Skeletal muscle tissue (tissue), 4 donors: ENCODE measurements around the gene IGF1R. TPM values are rescaled to one million over a fixed set of nuclear protein-coding genes. Genes with fewer than 3 reads are reported as not detected.

ENCODE experiments used
- H3K27ac ChIP-seq: one replicate; pipeline ENCODE4 v1.7.0; 2013; ENCODE audit warnings: mild to moderate bottlenecking, low read depth, low read length, inconsistent platforms
- H3K27me3 ChIP-seq, 3 donors: one replicate each; pipeline ENCODE4 v1.7.0; 2013; ENCODE audit warnings: low read length in 3 of 3; ENCODE audit not compliant: control insufficient read depth in 3 of 3, insufficient read depth in 3 of 3
- H3K36me3 ChIP-seq, 3 donors: one replicate each; pipeline ENCODE4 v1.7.0; 2013; ENCODE audit warnings: low read length in 3 of 3; ENCODE audit not compliant: control insufficient read depth in 3 of 3, insufficient read depth in 3 of 3
- H3K4me1 ChIP-seq, 3 donors: one replicate each; pipeline ENCODE4 v1.7.0; 2013; ENCODE audit warnings: low read length in 3 of 3, mild to moderate bottlenecking in 3 of 3; ENCODE audit not compliant: control insufficient read depth in 3 of 3, insufficient read depth in 3 of 3
- H3K4me3 ChIP-seq, 3 donors: one replicate each; pipeline ENCODE4 v1.7.0; 2013; ENCODE audit warnings: low read length in 3 of 3
- H3K9ac ChIP-seq, 3 donors: one replicate each; pipeline ENCODE4 v1.7.0; 2013; ENCODE audit warnings: low read length in 3 of 3, mild to moderate bottlenecking in 3 of 3, moderate library complexity in 2 of 3, low read depth in 1 of 3
- H3K9me3 ChIP-seq, 3 donors: one replicate each; pipeline ENCODE4 v1.7.0; 2013; ENCODE audit warnings: low read length in 3 of 3; ENCODE audit not compliant: control insufficient read depth in 3 of 3
- total RNA-seq: library from RNA; depleted of rRNA; stranded (reverse); fragments of >200 nt; gene quantifications from one replicate; pipeline ENCODE4 v1.2.3, GENCODE V29; 2014
- donor health status: Osteomylitis.

Gene IGF1R
- total RNA-seq, 1 donor from 2014 or later: 25.6 TPM

DNA sequence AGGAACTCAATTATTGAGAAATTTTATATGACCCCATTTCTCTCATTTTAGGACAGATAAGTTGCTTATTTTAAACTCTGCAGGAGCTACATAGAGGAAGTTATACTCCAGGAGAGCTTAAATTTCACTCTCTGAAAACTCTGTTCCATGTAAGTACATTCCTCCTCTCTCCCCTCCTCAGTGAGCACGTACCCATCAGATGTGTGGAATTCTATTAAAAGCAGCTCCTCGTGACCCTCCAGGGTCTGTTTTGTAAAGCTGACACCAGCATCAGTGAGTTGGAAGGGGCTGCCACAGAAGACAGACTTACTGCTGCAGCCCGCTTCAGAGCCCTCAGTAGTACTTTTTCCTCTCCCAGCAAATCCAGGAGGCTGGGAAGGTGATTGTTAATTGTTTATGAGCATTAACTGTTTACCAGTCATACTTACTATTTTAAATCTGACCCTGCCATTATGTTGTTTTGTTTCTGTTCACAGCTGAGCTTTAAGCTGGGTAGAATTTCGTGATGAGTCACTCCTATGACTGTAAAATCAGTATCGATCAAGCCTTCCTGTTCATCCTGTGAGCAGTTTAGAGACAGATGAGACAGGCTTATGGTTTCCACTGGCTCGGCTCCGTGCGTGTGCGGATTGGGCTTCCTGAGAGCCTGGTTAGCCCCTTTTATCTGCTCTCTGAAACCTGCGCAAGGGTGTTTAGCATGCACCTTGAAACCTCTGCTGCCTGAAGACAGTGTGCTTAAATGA lies 20.4 kb downstream of the IGF1R start:
- Histone ChIP-seq H3K36me3 (no peaks in the 10 kb centered on the region), H3K9ac (peak overlapping the region in 2 of 3 donors; percentile 40 to 41), H3K4me3 (peak overlapping the region in 1 of 3 donors; percentile 18), H3K27ac (peak overlapping the region; percentile 23), H3K9me3 (no peaks in the 10 kb centered on the region), H3K4me1 (peaks cover 14 to 37% (median 27%) of the 10 kb centered on the region in 3 donors), H3K27me3 (no peaks in the 10 kb centered on the region)

DNA sequence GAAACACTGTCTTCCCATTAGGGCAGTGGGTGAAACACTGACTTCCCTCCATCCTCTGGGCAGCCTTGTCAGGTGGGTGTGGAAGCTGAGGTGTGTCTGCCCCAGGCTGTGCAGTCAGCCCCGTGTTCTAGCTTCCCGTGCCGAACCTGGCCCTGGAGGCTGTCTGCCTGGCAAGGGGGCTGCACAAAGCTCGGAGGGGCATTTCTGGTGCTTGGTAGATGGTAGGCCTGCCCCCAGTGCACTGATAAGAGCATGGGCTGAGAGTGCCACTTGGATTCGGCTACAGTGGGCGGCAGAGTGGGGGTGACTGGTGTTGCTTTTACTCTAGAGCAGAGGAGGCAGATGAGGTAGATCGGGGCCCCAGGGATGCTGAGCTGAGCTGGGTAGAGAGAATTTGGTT lies 21.3 kb downstream of the IGF1R start:
- Histone ChIP-seq H3K9me3 (no peaks in the 10 kb centered on the region), H3K9ac (peak overlapping the region in 1 of 3 donors; percentile 40), H3K4me1 (peaks cover 14 to 37% (median 29%) of the 10 kb centered on the region in 3 donors), H3K4me3 (no peak overlapping the region), H3K27me3 (no peaks in the 10 kb centered on the region), H3K36me3 (no peaks in the 10 kb centered on the region), H3K27ac (peak overlapping the region; percentile 23)

DNA sequence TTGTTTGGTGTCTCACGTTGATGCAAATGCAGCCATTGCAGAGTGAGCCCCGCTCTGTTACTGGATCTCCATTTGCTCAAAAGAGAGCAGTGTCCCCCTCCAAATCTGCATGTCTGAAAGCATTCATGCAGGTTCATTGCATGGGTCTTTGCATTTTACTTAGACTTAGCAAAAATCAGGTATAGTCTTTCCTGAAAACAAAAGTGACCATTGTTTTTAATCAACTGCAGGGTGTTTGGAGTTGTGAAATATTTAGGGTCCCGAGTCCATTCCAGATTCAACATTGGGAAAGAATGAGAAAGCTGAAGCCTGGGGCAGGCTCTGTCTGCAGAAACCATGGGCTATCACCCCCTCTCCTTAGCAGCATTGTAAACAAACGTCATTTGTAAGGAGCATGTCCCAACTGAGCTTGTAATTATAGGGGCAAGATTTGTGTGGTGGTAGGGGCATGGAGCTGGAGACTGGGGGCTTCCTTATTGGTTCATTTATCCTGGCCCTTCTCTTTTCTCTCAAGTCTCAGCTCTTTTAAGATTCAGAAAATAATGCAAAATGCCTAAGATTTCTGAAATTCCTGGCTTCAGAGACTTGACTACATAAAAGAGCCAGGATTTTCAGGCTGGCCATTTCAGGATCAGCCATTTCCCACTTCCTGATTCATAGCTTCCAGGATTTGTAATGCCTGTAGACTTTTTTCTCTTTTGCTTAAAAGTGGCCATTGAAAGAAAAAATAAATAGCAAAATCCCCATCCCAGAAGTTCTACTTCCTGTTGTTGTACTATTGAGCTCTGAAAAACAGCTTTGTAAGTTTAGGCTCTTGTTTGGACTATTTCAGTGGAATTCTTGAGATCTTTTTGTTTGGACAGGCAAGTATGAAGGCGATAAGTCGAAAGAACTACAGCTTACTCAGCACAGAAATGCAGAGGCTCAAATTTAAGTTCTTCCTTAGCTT lies 23.0 kb downstream of the IGF1R start:
- Histone ChIP-seq H3K9ac (peak overlapping the region in 1 of 3 donors; percentile 11), H3K27ac (peak overlapping the region; percentile 20), H3K4me3 (no peak overlapping the region), H3K36me3 (no peaks in the 10 kb centered on the region), H3K27me3 (no peaks in the 10 kb centered on the region), H3K4me1 (peaks cover 14 to 31% (median 29%) of the 10 kb centered on the region in 3 donors), H3K9me3 (no peaks in the 10 kb centered on the region)

DNA sequence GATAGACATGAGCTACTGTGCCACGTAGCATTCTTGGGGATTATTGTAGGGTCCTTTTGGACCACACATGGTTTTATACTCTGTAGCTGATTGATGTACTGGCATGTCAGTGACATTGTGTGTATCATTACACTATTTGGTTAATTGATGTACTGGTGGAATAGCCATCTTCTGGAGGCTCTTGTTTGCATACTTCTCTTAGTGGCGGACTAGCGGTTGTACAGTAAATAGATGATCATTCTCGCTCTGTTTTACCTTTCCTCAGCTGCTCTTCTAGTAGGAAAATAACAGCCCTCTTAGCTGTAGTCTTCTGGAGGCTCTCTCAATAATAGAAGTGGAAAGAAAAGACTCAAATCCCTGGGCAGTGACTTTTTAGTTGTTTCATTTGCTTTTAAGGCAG lies 24.8 kb downstream of the IGF1R start:
- no peaks in the 10 kb centered on the region for H3K27me3 ChIP-seq
- no peak overlapping the region for H3K9ac ChIP-seq
- no peaks in the 10 kb centered on the region for H3K9me3 ChIP-seq
- H3K4me3 ChIP-seq: no peak overlapping the region
- H3K27ac ChIP-seq: no peak overlapping the region
- peaks cover 14 to 33% (median 31%) of the 10 kb centered on the region in 3 donors for H3K4me1 ChIP-seq
- no peaks in the 10 kb centered on the region for H3K36me3 ChIP-seq

DNA sequence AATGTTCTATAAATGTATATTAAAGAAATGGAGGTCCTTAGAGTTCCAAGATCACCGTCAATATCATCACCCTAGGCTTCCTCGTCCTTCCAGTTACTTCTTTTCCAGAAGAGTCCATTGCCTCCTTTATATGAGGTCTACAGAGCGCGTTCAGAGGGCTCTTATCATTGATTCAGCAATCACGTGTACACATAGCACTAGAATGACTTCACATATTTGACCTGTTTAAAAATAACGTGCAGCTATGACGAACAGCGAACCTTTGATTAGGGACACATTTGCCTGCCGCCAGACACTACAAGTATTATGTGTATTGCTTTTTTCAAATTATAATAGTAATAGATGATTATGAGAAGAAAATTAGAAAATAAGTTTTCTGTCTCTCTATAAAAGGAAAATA lies 26.0 kb downstream of the IGF1R start:
- H3K9me3 ChIP-seq: no peaks in the 10 kb centered on the region
- no peak overlapping the region for H3K9ac ChIP-seq
- H3K4me3 ChIP-seq: no peak overlapping the region
- H3K36me3 ChIP-seq: no peaks in the 10 kb centered on the region
- peaks cover 4 to 22% (median 20%) of the 10 kb centered on the region in 3 donors for H3K4me1 ChIP-seq
- no peaks in the 10 kb centered on the region for H3K27me3 ChIP-seq
- H3K27ac ChIP-seq: no peak overlapping the region

DNA sequence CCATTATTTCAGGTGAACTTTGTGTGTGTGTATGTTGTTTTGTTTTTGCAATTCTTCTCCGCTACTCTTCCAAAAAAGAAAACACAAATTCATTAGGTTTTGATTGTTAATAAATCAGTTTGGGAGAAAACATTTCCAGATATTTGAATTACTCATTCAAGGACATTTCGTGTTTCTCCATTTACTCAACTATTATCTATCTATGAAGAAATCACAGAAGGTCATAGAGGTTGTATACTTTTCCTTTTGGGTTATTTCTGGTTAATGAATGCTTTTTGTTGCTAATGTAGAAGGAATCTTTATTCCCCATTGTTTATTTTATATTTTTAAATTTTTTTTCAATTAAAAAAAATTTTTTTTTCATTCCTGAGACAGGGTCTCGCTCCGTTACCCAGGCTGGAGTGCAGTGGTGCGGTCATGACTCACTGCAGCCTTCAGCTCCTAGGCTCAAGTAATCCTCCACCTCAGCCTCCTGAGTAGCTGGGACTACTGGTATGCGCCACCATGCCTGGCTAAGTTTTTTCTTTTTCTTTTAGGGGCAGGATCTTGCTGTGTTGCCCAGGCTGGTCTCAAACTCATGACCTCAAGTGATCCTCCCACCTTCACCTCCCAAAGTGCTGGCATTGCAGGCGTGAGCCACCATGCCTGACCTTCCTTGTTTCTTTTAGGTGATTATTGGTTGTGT lies 28.4 kb downstream of the IGF1R start:
- no peaks in the 10 kb centered on the region for H3K9me3 ChIP-seq
- H3K27ac ChIP-seq: no peak overlapping the region
- H3K9ac ChIP-seq: no peak overlapping the region
- no peaks in the 10 kb centered on the region for H3K36me3 ChIP-seq
- peaks cover 0 to 13% (median 9%) of the 10 kb centered on the region in 3 donors for H3K4me1 ChIP-seq
- H3K27me3 ChIP-seq: no peaks in the 10 kb centered on the region
- no peak overlapping the region for H3K4me3 ChIP-seq

DNA sequence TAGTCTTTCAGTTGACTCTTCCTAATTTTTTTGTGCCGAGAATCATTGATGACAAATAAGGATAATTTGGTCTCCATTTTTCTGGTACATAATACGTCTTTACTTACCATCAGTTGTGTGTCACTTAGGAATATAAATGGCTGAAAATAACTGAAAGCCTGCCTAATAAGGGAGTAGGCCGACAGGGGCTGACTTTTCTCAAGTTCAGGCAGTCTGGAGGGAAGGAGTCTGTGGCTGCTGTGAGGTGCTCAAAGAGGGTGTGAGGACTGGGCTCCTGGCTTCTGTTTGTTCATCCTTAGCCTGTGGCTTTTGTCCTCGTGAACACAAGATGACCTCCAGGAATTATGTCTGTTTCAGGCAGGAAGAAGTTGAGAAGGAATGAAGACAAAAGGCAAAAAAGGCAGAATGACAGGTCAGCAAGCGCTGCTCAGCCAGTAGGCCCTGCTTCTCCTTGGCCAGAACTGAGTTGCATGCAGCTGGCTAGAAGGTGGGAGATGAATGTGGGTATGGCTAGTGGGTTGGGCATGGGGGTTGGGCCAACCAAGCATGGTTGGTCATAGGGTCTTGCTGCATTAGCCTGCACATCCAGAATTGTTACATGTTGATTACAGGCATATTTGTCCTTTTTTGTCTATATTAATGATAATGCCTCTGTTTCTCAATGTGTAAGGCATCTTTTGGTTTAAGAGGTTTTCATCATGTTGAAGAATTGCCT lies 29.2 kb downstream of the IGF1R start:
- Histone ChIP-seq H3K9ac (no peak overlapping the region), H3K4me1 (peaks cover 0 to 18% (median 9%) of the 10 kb centered on the region in 3 donors), H3K4me3 (no peak overlapping the region), H3K27me3 (no peaks in the 10 kb centered on the region), H3K9me3 (no peaks in the 10 kb centered on the region), H3K27ac (no peak overlapping the region), H3K36me3 (no peaks in the 10 kb centered on the region)

DNA sequence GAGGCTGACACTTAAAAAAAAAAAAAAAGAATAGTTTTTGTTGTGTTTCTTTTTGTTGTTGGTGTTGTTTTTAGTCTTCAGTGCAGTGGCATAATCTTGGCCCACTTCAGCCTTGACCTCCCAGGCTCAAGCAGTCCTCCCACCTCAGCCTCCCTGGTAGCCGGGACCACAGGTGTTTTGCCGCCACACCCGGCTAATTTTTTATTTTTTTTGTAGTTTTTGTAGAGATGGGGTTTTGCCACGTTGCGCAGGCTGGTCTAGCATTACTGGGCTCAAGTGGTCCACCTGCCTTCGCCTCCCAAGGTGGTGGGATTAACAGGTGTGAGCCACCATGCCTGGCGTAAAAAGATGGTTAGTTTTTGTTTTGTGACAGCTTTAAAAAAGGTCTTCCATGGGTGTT lies 30.1 kb downstream of the IGF1R start:
- H3K4me1 ChIP-seq: peaks cover 0 to 26% (median 9%) of the 10 kb centered on the region in 3 donors
- no peak overlapping the region for H3K4me3 ChIP-seq
- H3K27ac ChIP-seq: no peak overlapping the region
- H3K36me3 ChIP-seq: no peaks in the 10 kb centered on the region
- H3K27me3 ChIP-seq: no peaks in the 10 kb centered on the region
- H3K9me3 ChIP-seq: no peaks in the 10 kb centered on the region
- H3K9ac ChIP-seq: no peak overlapping the region

DNA sequence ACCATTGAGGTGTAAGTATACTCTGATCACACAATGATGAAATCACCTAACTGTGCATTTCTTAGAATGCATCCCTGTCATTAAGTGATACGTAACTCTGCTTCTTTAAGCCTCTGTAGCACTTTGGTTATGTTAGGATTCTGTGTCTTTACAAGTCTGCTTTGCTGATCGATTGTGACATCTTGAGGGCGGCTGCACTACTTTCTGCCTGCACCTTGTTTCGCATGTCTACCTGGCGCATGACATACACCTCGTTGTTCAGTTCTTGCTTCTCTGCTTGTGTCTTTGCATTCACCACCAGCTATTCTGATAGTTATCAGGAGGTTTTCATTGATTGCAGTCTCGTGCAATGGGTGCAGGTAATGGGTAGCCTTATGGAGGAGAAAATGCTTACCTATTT lies 32.7 kb downstream of the IGF1R start:
- H3K27me3 ChIP-seq: no peaks in the 10 kb centered on the region
- H3K9me3 ChIP-seq: no peaks in the 10 kb centered on the region
- H3K27ac ChIP-seq: no peak overlapping the region
- no peak overlapping the region for H3K9ac ChIP-seq
- no peaks in the 10 kb centered on the region for H3K36me3 ChIP-seq
- H3K4me3 ChIP-seq: no peak overlapping the region
- H3K4me1 ChIP-seq: peaks cover 3 to 42% (median 9%) of the 10 kb centered on the region in 3 donors
